HUES64 (cell line): ENCODE data around the gene KLHL42. TPM values are rescaled to one million over a fixed set of nuclear protein-coding genes. Genes with fewer than 3 reads are reported as not detected.
"Not testable (repeated sequence)": the region's sequence is repeated elsewhere in the genome, so short reads cannot be mapped to it uniquely, and the experiment has no call there.

Source experiments
- H3K27ac ChIP-seq: 2 replicates; pipeline ENCODE4 v1.7.0; 2013; ENCODE audit warnings: low read depth, low read length, inconsistent platforms
- H3K27me3 ChIP-seq: 2 replicates; pipeline ENCODE4 v1.6.1; 2013; ENCODE audit warnings: mild to moderate bottlenecking, low read length; ENCODE audit not compliant: insufficient read depth
- H3K36me3 ChIP-seq: 2 replicates; pipeline ENCODE4 v1.6.1; 2013; ENCODE audit warnings: mild to moderate bottlenecking, low read length; ENCODE audit not compliant: insufficient read depth
- H3K4me1 ChIP-seq: 2 replicates; pipeline ENCODE4 v1.6.1; 2013; ENCODE audit warnings: mild to moderate bottlenecking, low read length, moderate library complexity; ENCODE audit not compliant: insufficient read depth
- H3K4me3 ChIP-seq: 2 replicates; pipeline ENCODE4 v1.5.1; 2013; ENCODE audit warnings: mild to moderate bottlenecking, low read length, moderate library complexity
- H3K9ac ChIP-seq: 2 replicates; pipeline ENCODE4 v1.6.1; 2013; ENCODE audit warnings: mild to moderate bottlenecking, low read depth, low read length
- H3K9me3 ChIP-seq: 2 replicates; pipeline ENCODE4 v1.6.1; 2013; ENCODE audit warnings: low read depth, low read length; ENCODE audit not compliant: insufficient read depth
- WGBS: fragments of 150-250, 120-280 bp; methylation state at CpG from one replicate; pipeline ENCODE4 v1.1.7; 2013; ENCODE audit warnings: missing lambda C conversion rate; 5-methylcytosine and 5-hydroxymethylcytosine counted together
- polyA plus RNA-seq, 2 experiments: library from polyadenylated mRNA; stranded (reverse); fragments of 50-300 nt; gene quantifications; one replicate each; pipeline ENCODE4 v1.2.3, GENCODE V29; 2013

KLHL42 gene
- polyA plus RNA-seq (2013, experiment 1 of 2) = 13.1 TPM
- 11.1 TPM for polyA plus RNA-seq (2013, experiment 2 of 2)

- peak within 1 kb of the TSS; percentile 86 for H3K4me3 ChIP-seq
- H3K9ac ChIP-seq = peak within 1 kb of the TSS; percentile 96
- H3K27me3 ChIP-seq = no peaks in the 10 kb centered on the region
- no peaks in the 10 kb centered on the region for H3K9me3 ChIP-seq
- H3K4me1 ChIP-seq = peaks cover 29% of the 10 kb centered on the region
- H3K36me3 ChIP-seq = peaks cover 20% of the 10 kb centered on the region
- WGBS = under 1% methylated on average over 92 of the region's 92 CpGs
- H3K27ac ChIP-seq = peak within 1 kb of the TSS; percentile 87
Observed at GRCh38 chr12:27779920-27780611, at the start of gene KLHL42, which contains the start of gene MANSC4. Gene KLHL42 (plus strand): TSS chr12:27780233. CDS start chr12:27780331, 98 bp downstream. Gene MANSC4 (minus strand): TSS chr12:27780236. CDS start chr12:27771276, 8,960 bp downstream.

GRCh38 chr12:27732281-27732680 lies 47.8 kb upstream of the KLHL42 start:
- Histone ChIP-seq H3K4me1 (no peaks in the 10 kb centered on the region), H3K4me3 (no peak overlapping the region), H3K9ac (no peak overlapping the region), H3K36me3 (peaks cover 62% of the 10 kb centered on the region), H3K27ac (no peak overlapping the region), H3K27me3 (no peaks in the 10 kb centered on the region), H3K9me3 (no peaks in the 10 kb centered on the region)
- 88% methylated on average over 2 of the region's 2 CpGs for WGBS

- Histone ChIP-seq H3K4me3 (no peak overlapping the region), H3K4me1 (no peaks in the 10 kb centered on the region), H3K36me3 (peaks cover 63% of the 10 kb centered on the region), H3K9me3 (no peaks in the 10 kb centered on the region), H3K27me3 (no peaks in the 10 kb centered on the region), H3K27ac (no peak overlapping the region), H3K9ac (no peak overlapping the region)
- WGBS = 70% methylated on average over 2 of the region's 3 CpGs
Observed at GRCh38 chr12:27733052-27733656, 46.9 kb upstream of the KLHL42 start.

GRCh38 chr12:27733791-27734190 lies 46.2 kb upstream of the KLHL42 start:
- no peak overlapping the region for H3K4me3 ChIP-seq
- H3K36me3 ChIP-seq = peaks cover 67% of the 10 kb centered on the region
- H3K9ac ChIP-seq = no peak overlapping the region
- H3K27ac ChIP-seq = no peak overlapping the region
- H3K4me1 ChIP-seq = no peaks in the 10 kb centered on the region
- H3K9me3 ChIP-seq = no peaks in the 10 kb centered on the region
- 100% methylated on average over 1 of the region's 1 CpG for WGBS
- H3K27me3 ChIP-seq = no peaks in the 10 kb centered on the region

DNA sequence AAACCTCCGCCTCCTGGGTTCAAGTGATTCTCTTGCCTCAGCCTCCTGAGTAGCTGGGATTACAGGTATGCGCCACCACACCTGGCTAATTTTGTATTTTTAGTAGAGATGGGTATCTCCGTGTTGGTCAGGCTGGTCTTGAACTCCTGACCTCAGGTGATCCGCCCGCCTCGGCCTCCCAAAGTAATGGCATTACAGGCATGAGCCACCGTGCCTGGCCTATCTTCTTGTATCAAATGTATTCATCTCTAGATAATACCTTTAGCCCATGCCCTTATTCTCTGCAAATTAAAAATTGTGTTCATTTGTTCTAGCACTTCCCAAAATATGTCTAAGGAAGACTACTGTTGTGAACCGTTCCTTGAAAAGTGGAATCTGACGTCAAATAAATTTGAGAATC lies 45.7 kb upstream of the KLHL42 start:
- H3K4me3 ChIP-seq, H3K27me3 ChIP-seq, H3K4me1 ChIP-seq, H3K9ac ChIP-seq, H3K27ac ChIP-seq, H3K9me3 ChIP-seq: not testable (repeated sequence)
- H3K36me3 ChIP-seq = peaks cover 72% of the 10 kb centered on the region
- WGBS = 99% methylated on average over 9 of the region's 9 CpGs

DNA sequence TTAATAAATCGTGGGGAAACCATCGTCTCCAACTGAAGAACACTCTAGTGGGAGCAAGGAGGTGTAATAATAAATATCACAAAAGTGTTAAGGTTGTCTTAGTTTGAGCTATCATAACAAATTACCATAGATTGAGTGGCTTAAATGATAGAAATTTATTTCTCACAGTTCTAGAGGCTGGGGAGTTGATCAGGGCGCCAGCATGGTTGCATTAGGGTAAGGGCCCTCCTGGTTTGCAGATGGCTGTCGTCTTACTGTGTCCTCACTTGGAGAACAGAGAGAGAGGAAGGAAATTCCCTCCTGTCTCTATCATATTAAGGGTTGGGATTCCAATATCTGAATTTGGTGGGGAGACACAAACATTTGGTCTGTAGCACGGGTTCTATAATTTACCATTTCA lies 36.4 kb upstream of the KLHL42 start:
- Histone ChIP-seq H3K4me3 (no peak overlapping the region), H3K4me1 (no peaks in the 10 kb centered on the region), H3K27me3 (no peaks in the 10 kb centered on the region), H3K27ac (no peak overlapping the region), H3K36me3 (peaks cover 64% of the 10 kb centered on the region), H3K9ac (no peak overlapping the region), H3K9me3 (no peaks in the 10 kb centered on the region)
- 98% methylated on average over 5 of the region's 5 CpGs for WGBS

GRCh38 chr12:27745734-27746133 lies 34.3 kb upstream of the KLHL42 start:
- not testable (repeated sequence) for H3K27ac ChIP-seq, H3K9me3 ChIP-seq, H3K4me1 ChIP-seq, H3K27me3 ChIP-seq, H3K9ac ChIP-seq, H3K4me3 ChIP-seq
- 100% methylated on average over 1 of the region's 1 CpG for WGBS
- peaks cover 43% of the 10 kb centered on the region for H3K36me3 ChIP-seq

DNA sequence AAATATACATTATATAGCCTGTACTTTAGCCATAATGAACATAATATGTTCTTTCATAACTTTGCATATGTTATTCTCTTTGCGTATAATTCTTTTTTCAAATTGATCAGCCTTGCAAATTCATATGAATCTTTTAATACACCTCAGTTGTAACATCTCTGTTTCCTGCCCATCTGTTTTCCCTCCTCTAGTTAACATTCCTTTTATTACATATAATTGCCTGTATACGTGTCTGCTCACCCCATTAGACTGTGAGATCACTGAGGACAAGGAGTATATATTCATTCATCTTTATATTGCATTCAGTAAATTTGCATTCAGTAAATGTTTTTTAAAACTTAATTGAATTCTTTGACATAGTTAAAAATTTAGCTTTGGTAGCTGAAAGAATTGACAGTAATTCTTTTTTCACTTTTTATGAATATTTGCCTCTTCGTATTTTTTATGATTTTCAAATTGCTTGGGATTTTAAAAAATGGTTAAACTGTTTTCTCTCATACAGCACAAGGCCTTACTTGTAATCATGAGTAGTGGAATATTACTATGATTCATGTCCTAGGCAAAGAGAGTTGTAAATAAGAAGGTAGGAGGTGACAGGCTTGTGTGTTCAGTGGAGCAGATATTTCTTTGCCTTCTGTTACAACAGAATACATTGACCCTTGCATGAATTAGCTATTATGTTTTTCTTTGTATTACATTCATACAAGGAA lies 32.8 kb upstream of the KLHL42 start:
- WGBS = 100% methylated on average over 2 of the region's 3 CpGs
- H3K4me1 ChIP-seq = no peaks in the 10 kb centered on the region
- H3K36me3 ChIP-seq = peaks cover 34% of the 10 kb centered on the region
- H3K4me3 ChIP-seq = no peak overlapping the region
- H3K27me3 ChIP-seq = no peaks in the 10 kb centered on the region
- no peak overlapping the region for H3K9ac ChIP-seq
- no peaks in the 10 kb centered on the region for H3K9me3 ChIP-seq
- no peak overlapping the region for H3K27ac ChIP-seq

DNA sequence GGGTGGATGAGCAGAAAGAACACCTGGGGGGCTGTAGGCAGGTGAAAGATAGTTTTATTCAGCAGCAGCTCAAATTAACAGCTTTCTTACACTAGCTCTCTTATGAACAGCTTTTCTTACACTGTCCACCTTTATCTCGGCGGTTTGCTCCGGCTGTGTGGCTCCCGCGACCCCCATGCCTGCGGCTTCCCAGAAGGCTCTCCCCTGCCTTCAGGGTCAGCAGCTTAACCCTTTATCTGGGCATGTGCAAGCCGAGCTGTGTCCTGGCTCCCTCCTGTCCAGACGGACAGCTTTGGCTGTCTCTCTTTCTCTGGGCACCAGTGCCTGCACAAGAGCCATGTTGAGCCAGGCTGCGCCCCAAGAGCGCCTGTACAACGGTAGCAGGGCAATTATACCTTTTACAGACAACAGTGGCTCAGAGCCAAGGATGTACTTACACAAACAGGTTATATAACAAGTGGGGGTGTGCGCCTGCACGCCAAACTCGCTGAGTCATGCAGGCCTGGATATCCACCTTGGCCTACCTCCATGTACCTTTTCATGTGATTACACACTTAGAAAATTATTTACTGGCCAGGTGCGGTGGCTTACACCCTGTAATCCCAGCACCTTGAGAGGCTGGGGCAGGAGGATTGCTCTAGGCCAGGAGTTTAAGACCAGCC lies 28.5 kb upstream of the KLHL42 start:
- Histone ChIP-seq H3K4me1 (peaks cover 6% of the 10 kb centered on the region; the same call in 1 of the 2 replicates), H3K27me3 (no peaks in the 10 kb centered on the region), H3K36me3 (peaks cover 27% of the 10 kb centered on the region), H3K9ac (no peak overlapping the region), H3K4me3 (no peak overlapping the region), H3K9me3 (no peaks in the 10 kb centered on the region), H3K27ac (no peak overlapping the region)
- WGBS = 94% methylated on average over 15 of the region's 15 CpGs

- H3K9ac ChIP-seq = no peak overlapping the region
- no peak overlapping the region for H3K27ac ChIP-seq
- H3K36me3 ChIP-seq = peaks cover 25% of the 10 kb centered on the region
- WGBS = 93% methylated on average over 3 of the region's 3 CpGs
- H3K4me3 ChIP-seq = no peak overlapping the region
- H3K27me3 ChIP-seq = no peaks in the 10 kb centered on the region
- no peaks in the 10 kb centered on the region for H3K9me3 ChIP-seq
- peaks cover 6% of the 10 kb centered on the region; the same call in 1 of the 2 replicates for H3K4me1 ChIP-seq
Observed at GRCh38 chr12:27754795-27755194, 25.2 kb upstream of the KLHL42 start.
